ENCODE data around the gene MICAL2.

Gene MICAL2

DNA sequence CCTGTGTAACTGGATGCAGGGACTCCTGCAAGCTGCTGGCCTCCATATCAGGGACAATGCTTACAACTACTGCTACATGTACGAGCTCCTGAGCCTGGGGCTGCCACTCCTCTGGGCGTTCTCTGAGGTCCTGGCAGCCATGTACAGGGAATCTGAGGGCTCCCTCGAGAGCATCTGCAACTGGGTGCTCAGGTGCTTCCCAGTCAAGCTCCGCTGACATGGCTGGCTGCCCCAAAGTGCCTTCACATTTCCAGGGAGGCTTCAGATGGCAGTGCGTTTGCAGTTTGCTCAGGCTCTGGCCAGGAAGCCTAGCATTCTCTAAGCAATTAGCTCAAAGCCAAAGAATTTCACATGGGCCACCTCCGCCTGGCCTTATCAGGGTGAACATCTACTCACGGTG lies 149.6 kb downstream of the MICAL2 start:
- no peak overlapping the region for H3K27ac ChIP-seq
- TF ChIP-seq, protein P1, sequence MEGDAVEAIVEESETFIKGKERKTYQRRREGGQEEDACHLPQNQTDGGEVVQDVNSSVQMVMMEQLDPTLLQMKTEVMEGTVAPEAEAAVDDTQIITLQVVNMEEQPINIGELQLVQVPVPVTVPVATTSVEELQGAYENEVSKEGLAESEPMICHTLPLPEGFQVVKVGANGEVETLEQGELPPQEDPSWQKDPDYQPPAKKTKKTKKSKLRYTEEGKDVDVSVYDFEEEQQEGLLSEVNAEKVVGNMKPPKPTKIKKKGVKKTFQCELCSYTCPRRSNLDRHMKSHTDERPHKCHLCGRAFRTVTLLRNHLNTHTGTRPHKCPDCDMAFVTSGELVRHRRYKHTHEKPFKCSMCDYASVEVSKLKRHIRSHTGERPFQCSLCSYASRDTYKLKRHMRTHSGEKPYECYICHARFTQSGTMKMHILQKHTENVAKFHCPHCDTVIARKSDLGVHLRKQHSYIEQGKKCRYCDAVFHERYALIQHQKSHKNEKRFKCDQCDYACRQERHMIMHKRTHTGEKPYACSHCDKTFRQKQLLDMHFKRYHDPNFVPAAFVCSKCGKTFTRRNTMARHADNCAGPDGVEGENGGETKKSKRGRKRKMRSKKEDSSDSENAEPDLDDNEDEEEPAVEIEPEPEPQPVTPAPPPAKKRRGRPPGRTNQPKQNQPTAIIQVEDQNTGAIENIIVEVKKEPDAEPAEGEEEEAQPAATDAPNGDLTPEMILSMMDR (conservative IDR thresholded peaks at IDR 0.05) = no peak

DNA sequence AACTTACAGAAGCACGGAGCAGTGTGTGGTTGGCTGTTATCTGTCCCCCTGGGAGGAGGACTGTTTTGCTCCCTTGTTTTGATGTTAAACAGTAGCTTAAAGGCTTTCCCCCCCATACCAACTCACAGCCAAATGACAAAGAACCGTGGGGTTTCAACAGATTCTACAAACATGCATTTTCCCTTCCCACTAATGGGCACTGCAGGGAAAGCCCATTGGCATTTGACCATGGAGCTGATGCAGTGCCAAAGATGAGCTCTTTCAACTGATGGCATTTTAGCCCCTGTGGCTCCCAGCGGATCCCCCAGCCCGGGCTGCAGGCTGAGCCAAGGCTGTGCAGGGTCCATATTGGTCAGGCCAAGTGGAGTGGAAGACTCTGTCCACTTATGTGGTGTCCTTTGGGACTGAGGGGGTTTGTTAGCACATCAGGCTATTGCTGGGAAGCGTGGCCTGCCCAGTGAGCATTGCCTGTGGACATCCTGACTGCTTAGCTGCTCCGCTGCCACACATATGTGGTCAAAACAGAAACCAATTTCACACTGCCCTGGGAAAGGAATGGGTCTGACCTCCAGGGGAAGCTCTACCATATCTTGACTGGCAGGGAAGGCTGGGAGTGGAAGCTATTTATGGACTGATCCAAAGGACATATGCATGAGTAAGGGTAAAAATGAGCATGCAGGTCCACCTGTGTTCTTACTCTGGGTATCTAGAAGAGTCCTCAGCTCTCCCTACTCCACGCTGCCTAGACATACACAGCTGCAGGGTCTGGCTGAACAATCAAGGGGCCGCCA lies 150.5 kb downstream of the MICAL2 start:
- TF ChIP-seq, protein P1 (conservative IDR thresholded peaks at IDR 0.05) = no peak
- H3K27ac ChIP-seq = no peak overlapping the region

DNA sequence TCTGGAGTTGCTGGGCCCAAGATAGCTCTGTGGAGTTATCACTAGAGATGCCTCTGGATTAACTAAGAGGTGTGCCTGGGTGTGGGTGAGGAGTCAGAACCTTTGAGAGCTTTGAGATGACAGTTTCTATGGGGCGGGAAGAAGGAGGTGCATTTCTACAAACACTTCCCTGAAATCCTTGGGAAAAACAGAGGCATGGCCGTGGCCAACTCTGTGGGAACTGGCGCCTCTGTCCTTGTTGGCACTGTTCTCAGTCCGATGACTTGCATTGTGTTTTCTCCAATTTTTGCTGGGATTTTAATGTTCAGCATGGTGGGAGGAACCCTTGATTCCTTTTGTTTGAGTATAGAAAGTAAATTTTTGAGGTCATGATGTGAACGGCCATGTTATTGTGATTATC lies 151.2 kb downstream of the MICAL2 start:
- TF ChIP-seq, protein P1 (conservative IDR thresholded peaks at IDR 0.05) = no peak
- no peak overlapping the region for H3K27ac ChIP-seq

DNA sequence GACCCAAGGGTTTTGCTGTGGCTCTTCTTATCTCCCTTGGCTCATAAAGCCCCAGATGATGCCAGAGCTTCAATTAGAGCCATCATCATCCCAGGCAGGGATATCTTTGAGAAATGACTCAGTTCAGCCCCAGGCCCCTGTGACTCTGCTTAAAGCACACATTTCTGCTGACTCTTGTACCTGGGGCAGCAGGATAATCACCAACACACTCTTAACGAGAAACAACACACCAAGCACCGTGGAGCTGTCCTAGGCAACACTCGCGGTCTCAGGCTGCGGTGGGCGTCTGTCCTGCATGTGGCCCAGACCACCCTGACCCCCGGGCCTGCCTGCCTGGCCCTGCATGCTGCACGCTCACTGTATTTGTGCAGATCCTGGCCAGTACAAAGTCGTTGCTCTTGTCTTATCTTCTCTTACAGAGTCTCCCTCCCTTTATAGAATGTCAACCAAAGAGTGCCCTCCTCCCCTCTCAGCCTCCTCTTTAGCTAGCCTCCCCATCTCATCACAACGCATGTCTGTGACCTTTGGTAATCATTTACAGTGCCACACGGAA lies 152.8 kb downstream of the MICAL2 start:
- H3K27ac ChIP-seq = no peak overlapping the region
- TF ChIP-seq, protein P1 (conservative IDR thresholded peaks at IDR 0.05) = no peak

DNA sequence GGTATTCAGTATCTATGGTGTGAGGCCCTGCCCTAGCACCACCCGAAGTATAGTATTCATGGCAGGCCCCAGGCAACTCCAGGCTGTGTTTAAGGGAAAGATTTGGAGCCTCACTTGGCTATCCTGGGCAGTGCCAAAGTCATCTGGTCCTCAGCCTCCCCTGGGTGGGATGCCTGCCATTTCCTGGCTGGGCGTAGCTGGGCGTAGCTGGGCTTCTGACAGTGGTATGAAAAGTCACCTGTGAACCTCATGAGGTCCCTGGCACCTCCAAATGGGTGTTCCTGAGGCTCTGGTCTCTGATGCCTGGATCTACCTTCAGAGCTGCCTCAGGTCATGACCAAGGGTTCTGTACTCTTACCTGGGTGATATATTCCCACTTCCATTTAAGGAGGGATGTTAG lies 154.0 kb downstream of the MICAL2 start:
- TF ChIP-seq, protein P1 (conservative IDR thresholded peaks at IDR 0.05) = no peak
- H3K27ac ChIP-seq = no peak overlapping the region

DNA sequence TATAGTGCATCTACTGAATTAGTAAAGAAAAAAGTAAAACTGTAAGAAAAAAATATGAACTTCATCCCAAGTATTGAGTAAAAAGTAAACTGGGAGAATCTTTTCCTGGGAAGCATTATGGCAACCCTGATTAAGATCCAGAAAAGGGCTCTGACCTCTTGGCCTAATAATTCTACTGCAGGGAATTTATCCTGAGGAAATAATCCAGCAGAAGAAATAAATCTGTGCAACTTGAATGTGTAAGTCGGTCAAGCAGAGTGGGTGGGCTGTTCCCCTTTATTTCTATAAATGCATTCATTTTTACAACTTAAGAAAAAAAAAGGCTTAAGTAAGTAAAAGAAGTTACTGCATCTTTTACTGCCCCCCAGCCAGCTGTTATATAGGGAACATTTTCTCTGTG lies 155.7 kb downstream of the MICAL2 start:
- TF ChIP-seq, protein P1 (conservative IDR thresholded peaks at IDR 0.05) = no peak
- H3K27ac ChIP-seq = no peak overlapping the region

DNA sequence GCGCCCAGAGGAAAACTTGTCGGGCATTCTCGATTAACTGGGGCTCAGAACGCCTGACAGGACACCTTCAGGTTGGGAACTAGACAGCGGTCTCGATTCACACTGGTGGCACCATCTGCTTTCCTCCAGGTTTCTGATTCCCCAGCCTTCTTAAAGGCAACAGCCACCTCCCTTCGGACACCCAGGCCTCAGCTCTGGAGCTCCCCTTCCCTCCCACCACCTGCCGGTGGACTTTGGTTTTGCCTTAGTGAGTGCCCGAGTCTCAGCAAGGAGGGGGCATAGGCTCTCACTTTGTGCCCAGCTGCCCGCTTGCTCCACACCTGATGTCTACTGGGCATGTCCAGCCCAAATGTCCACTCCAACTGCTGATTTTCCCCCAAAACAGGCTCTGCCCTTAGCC lies 156.6 kb downstream of the MICAL2 start:
- TF ChIP-seq, protein P1 (conservative IDR thresholded peaks at IDR 0.05) = no peak
- H3K27ac ChIP-seq = no peak overlapping the region

Data from VCaP (cell line).